Adrenal gland (tissue), 12 donors: ENCODE results near the gene PRKCA. TPM values are rescaled to one million over a fixed set of nuclear protein-coding genes. Genes with fewer than 3 reads are reported as not detected.

Source experiments
- DNase-seq, 7 donors: peaks; one replicate each; pipeline ENCODE4 v3.0.0-alpha.2; 2019 to 2020
- H3K27ac ChIP-seq, 5 donors: fragments of 200-600 bp; sonication (generic) in 4 of 5; 1 replicate in 3 of 5; 2 replicates in 2 of 5; pipeline versions ENCODE4 v1.5.1 to v1.8.0; 2016 to 2020; ENCODE audit warnings: mild to moderate bottlenecking in 1 of 5
- H3K27me3 ChIP-seq: fragments of 200-600 bp; 2 replicates; pipeline ENCODE4 v1.8.0; 2021
- H3K36me3 ChIP-seq, 2 donors: fragments of 200-600 bp; replicated peaks in 1 of 2; 1 replicate in 1 of 2; 2 replicates in 1 of 2; pipeline versions ENCODE4 v1.5.1 to v1.8.0; 2018 to 2022
- H3K4me1 ChIP-seq, 2 donors: fragments of 200-600 bp; replicated peaks in 1 of 2; 1 replicate in 1 of 2; 2 replicates in 1 of 2; pipeline versions ENCODE4 v1.5.1 to v1.8.0; 2018 to 2021
- H3K4me3 ChIP-seq, 4 donors: fragments of 200-600 bp; sonication (generic) in 3 of 4; one replicate each; pipeline ENCODE4 v1.5.1; 2016 to 2018
- H3K9me3 ChIP-seq, 3 donors: fragments of 200-600 bp; sonication (generic) in 1 of 3; replicated peaks in 1 of 3; 1 replicate in 2 of 3; 2 replicates in 1 of 3; pipeline versions ENCODE4 v1.5.1 to v1.8.0; 2016 to 2021
- POLR2A ChIP-seq, 2 donors: fragments of 450-650 bp; IDR thresholded peaks; one replicate each; pipeline ENCODE4 v1.6.1; 2017; ENCODE audit warnings: antibody characterized with exemption in 2 of 2, mild to moderate bottlenecking in 2 of 2, moderate library complexity in 1 of 2
- WGBS, 4 donors: extraction: QIAGEN DNeasy Blood & Tissue Kit in 2 of 4; methylation state at CpG; one replicate each; pipeline versions ENCODE4 v1.1.5 to v1.1.7; 2013 to 2017; 5-methylcytosine and 5-hydroxymethylcytosine counted together
- intact Hi-C, 2 donors: fragments of 100-400 bp; cut with DNase I; formaldehyde crosslinking; loops; one replicate each; pipeline versions ENCODE4 v1.14.1 to v1.15.0; 2022 to 2023
- polyA plus RNA-seq, 3 donors: library from polyadenylated mRNA; stranded (reverse); fragments of 200-250 nt in 2 of 3; fragments of 350-450 nt in 1 of 3; fragmentation: Illumina TruSeq in 1 of 3; extraction: RNeasy Lipid Tissue Mini Kit (QIAGEN cat#74804) in 1 of 3; gene quantifications; one replicate each; pipeline ENCODE4 v1.2.3, GENCODE V29; 2013 to 2014
- total RNA-seq, 9 donors: library from RNA; depleted of rRNA in 4 of 9; stranded (reverse); fragments of >200 nt in 4 of 9; fragments of 120-200 nt in 1 of 9; fragmentation: NEBNext Ultra II Directional in 1 of 9; extraction: Animal tissue kit (Norgen Biotek cat#: 25700) in 1 of 9; gene quantifications; one replicate each; pipeline versions ENCODE4 v1.1.0 to v1.2.4, GENCODE V29; 2013 to 2023
- TF ChIP-seq, protein P1 (sequence below), 6 experiments: fragments of 450-650 bp in 4 of 6; fragments of 200-600 bp in 2 of 6; sonication (generic) in 1 of 6; IDR thresholded peaks; 1 replicate in 5 of 6; 2 replicates in 1 of 6; pipeline versions ENCODE4 v1.5.1 to v1.8.0; 2016 to 2021; ENCODE audit warnings: antibody characterized with exemption in 6 of 6, mild to moderate bottlenecking in 2 of 6, moderate library complexity in 1 of 6
- donor health status: healthy with polysubstance abuse.
- donor health status: Bipolar disorder and iron deficiency.
- donor health status: DM: yes; HTN: yes; CAD: no.
- donor health status: DM: no; HTN: no; CAD: no.
- donor health status: DM: no; HTN: no; CAD: no.
- donor health status: DM: yes; HTN: yes; CAD: no.

Gene PRKCA
- total and polyA plus RNA-seq, 12 donors, result 15.1 to 202 (median 84.1) TPM

DNA sequence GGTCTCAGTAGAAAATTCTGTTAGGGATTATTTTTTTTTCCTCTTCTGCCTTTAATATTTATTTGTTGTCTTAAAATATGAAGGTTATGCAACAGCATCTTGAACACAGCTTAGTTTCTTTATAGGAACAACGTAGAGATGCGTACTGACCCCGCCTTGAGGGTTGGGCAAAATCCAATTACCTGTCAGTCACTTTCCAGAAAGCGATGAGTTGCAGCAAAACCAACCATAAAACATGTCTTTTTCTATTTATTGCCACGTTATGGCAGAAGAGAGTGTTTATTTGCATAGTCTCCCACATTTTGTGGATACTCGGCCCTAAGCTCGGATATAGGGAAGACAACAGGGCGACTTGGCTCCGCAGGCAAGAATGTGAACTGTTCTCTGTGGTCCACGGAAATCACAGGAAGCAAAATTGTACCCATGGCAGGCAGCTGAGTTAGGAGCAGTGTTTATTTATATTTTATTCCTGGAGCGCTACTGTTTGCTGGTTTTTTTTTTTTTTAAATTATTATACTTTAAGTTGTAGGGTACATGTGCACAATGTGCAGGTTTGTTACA, 488.2 kb downstream of the PRKCA start:
- Histone ChIP-seq H3K4me1 (peaks cover 12 to 36% of the 10 kb centered on the region in 2 donors), H3K9me3 (no peaks in the 10 kb centered on the region), H3K36me3 (peaks cover 0 to 9% of the 10 kb centered on the region in 2 donors), H3K27ac (peak overlapping the region in 3 of 5 donors; percentile 43 to 85 (median 78)), H3K27me3 (no peaks in the 10 kb centered on the region), H3K4me3 (no peak overlapping the region)
- intact Hi-C loops, result no loop called here
- WGBS, 4 donors, result 66 to 77% (median 68%) methylated on average over 11 of the region's 11 CpGs
- no peak for DNase-seq
- TF ChIP-seq, protein P1, sequence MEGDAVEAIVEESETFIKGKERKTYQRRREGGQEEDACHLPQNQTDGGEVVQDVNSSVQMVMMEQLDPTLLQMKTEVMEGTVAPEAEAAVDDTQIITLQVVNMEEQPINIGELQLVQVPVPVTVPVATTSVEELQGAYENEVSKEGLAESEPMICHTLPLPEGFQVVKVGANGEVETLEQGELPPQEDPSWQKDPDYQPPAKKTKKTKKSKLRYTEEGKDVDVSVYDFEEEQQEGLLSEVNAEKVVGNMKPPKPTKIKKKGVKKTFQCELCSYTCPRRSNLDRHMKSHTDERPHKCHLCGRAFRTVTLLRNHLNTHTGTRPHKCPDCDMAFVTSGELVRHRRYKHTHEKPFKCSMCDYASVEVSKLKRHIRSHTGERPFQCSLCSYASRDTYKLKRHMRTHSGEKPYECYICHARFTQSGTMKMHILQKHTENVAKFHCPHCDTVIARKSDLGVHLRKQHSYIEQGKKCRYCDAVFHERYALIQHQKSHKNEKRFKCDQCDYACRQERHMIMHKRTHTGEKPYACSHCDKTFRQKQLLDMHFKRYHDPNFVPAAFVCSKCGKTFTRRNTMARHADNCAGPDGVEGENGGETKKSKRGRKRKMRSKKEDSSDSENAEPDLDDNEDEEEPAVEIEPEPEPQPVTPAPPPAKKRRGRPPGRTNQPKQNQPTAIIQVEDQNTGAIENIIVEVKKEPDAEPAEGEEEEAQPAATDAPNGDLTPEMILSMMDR (IDR thresholded peaks at IDR 0.05), result no peak
- no peak for TF ChIP-seq POLR2A (IDR thresholded peaks at IDR 0.05)

- Histone ChIP-seq H3K9me3 (no peaks in the 10 kb centered on the region), H3K27me3 (no peaks in the 10 kb centered on the region), H3K27ac (peak overlapping the region in 4 of 5 donors; percentile 25 to 85 (median 66)), H3K36me3 (peaks cover 0 to 14% of the 10 kb centered on the region in 2 donors), H3K4me1 (peaks cover 12 to 36% of the 10 kb centered on the region in 2 donors), H3K4me3 (peak overlapping the region in 1 of 4 donors; percentile 23)
- TF ChIP-seq, protein P1 (IDR thresholded peaks at IDR 0.05), result no peak
- peak in 1 of 2 donors; percentile 21 for TF ChIP-seq POLR2A (IDR thresholded peaks at IDR 0.05)
- intact Hi-C loops, result no loop called here
- 28 to 40% (median 30%) methylated on average over 15 of the region's 15 CpGs for WGBS, 4 donors
- DNase-seq, result peak; percentile 31 to 88 (median 83)
Observed at GRCh38 chr17:66791347-66791746, 488.9 kb downstream of the PRKCA start.

DNA sequence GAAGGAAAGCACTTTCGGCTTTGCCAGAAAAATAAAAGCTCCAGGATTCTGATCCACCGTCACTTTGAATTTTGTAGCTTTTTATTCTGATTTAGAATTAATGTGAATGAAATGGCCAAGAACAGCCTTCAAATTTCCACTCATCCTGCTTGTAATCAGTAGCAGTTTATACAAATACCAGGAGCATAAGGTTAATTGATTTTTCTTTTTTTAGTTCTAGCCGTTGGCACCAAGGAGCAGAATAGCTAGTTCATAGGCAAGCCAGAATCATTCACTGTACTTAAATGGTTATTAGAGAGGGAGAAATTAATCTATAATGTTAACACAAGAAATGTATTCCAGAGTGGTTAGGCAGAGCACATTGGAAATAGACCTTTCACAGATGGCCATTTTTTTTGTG, 491.4 kb downstream of the PRKCA start:
- Histone ChIP-seq H3K27me3 (no peaks in the 10 kb centered on the region), H3K4me1 (peaks cover 12 to 36% of the 10 kb centered on the region in 2 donors), H3K9me3 (no peaks in the 10 kb centered on the region), H3K4me3 (no peak overlapping the region), H3K27ac (no peak overlapping the region), H3K36me3 (peaks cover 0 to 11% of the 10 kb centered on the region in 2 donors)
- 91 to 96% (median 95%) methylated on average over 3 of the region's 3 CpGs for WGBS, 4 donors
- TF ChIP-seq POLR2A (IDR thresholded peaks at IDR 0.05), result no peak
- TF ChIP-seq, protein P1 (IDR thresholded peaks at IDR 0.05), result no peak
- DNase-seq, result no peak
- intact Hi-C loops, result no loop called here

GRCh38 chr17:66795486-66795885, 493.1 kb downstream of the PRKCA start:
- Histone ChIP-seq H3K27ac (no peak overlapping the region), H3K4me1 (peaks cover 5 to 22% of the 10 kb centered on the region in 2 donors), H3K9me3 (no peaks in the 10 kb centered on the region), H3K27me3 (no peaks in the 10 kb centered on the region), H3K4me3 (no peak overlapping the region), H3K36me3 (peaks cover 0 to 7% of the 10 kb centered on the region in 2 donors)
- DNase-seq, result no peak
- no peak for TF ChIP-seq POLR2A (IDR thresholded peaks at IDR 0.05)
- TF ChIP-seq, protein P1 (IDR thresholded peaks at IDR 0.05), result no peak
- intact Hi-C loops, result no loop called here
- 92 to 95% (median 94%) methylated on average over 3 of the region's 3 CpGs for WGBS, 4 donors
